Putamen (tissue), 1 donor: Measurements from ENCODE around the gene ZSCAN5B.
"Not testable (repeated sequence)": the region's sequence is repeated elsewhere in the genome, so short reads cannot be mapped to it uniquely, and the experiment has no call there.

ENCODE experiments used
- DNase-seq: peaks from one replicate; pipeline ENCODE4 v3.0.0-alpha.2; 2016; ENCODE audit warnings: low spot score

The ZSCAN5B gene, protein sequence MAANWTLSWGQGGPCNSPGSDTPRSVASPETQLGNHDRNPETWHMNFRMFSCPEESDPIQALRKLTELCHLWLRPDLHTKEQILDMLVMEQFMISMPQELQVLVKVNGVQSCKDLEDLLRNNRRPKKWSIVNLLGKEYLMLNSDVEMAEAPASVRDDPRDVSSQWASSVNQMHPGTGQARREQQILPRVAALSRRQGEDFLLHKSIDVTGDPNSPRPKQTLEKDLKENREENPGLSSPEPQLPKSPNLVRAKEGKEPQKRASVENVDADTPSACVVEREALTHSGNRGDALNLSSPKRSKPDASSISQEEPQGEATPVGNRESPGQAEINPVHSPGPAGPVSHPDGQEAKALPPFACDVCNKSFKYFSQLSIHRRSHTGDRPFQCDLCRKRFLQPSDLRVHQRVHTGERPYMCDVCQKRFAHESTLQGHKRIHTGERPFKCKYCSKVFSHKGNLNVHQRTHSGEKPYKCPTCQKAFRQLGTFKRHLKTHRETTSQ

DNA sequence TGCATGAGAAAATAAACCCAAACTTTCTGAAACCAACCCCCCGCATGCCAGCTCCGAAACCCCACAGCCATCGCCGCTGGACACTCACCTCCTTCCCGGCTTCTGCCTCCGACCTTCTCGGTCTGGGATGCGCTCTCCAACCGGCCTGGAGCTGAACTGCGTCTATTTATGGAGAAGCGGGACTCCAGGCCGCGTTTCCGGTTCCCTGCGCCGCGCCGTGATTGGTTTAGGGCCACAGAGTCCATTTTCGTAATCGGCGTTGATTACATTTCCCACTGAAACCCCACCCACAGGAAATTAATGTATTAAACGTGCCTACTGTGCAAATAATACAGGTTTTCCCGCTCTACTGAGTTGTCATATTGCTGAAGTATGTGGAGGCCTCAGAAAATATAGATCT is at the start of gene ZSCAN5B:
ZSCAN5B (minus strand) TSS at position 138 of the 400 bp plus-strand sequence. CDS start 4,731 bp downstream, outside the sequence.
- DNase-seq: not testable (repeated sequence)

DNA sequence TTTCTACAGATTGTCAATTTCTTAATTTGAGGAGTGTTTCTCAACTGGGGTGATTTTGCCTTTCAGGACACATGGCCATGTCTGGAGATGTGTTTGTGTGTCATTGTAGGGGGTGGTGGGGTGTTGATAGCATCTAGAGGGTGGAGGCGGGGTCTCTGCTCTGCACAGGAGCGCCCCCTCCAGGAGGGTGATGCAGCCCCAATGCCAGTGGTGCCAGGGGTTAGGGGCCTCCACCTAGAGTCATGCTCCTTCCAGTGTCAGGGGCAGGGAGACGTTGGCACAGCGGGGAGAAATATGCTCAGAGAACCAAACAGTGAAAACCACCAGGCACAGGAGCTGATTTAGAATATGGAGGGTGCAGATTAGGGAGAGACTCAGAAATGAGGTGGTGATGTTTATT is 48.2 kb upstream of the ZSCAN5B start:
- DNase-seq: not testable (repeated sequence)

DNA sequence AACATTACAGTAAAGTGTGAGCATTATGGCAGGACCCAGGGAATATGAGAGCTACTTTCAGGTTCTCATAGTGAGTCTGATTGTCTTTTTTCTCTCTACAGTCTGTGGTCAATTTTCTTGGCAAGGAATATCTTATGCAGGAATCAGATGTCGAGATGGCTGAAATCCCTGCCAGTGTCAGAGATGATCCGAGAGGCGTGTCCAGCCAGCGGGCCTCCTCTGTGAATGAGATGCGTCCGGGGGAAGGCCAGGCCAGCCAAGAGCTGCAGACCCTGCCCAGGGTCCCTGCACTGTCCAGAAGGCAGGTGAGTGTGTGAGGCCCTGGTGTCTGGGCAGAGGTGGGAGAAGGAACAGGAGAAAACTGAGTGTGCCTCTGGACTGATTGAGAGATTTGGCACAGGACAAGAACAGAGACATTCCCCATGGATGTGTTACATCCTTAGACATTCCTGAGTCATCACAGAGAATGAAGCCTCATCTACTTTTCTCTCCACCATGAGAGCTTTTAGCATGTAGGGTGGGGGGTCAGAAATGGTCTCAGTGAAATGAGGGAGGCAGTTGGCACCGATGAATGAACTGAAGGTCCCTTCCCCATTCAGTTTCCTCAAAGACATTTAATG is 47.6 kb upstream of the ZSCAN5B start:
- DNase-seq: no peak

DNA sequence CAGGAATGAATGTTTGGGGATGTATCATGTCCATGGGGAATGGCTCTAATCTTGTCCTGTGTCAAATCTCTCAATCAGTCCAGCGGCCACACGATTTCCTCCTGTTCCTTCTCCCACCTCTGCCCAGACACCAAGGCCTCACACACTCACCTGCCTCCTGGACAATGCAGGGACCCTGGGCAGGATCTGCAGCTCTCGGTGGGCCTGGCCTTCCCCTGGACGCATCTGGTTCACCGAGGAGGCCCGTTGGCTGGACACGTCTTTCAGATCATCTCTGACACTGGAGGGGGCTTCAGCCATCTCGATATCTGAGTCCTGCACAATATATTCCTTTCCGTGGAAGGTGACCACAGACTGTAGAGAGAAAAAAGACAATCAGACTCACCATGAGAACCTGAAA is 25.9 kb upstream of the ZSCAN5B start:
- no peak for DNase-seq

DNA sequence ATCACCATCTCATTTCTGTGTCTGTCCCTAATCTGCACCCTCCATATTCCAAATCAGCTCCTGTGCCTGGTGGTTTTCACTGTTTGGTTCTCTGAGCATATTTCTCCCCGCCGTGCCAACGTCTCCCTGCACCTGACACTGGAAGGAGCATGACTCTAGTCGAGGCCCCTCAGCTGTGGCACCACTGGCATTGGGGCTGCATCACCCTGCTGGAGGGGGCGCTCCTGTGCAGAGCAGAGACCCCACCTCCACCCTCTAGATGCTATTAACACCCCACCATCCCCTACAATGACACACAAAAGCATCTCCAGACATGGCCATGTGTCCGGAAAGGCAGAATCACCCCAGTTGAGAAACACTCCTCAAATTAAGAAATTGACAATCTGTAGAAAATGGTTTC is 25.3 kb upstream of the ZSCAN5B start:
- DNase-seq: no peak

DNA sequence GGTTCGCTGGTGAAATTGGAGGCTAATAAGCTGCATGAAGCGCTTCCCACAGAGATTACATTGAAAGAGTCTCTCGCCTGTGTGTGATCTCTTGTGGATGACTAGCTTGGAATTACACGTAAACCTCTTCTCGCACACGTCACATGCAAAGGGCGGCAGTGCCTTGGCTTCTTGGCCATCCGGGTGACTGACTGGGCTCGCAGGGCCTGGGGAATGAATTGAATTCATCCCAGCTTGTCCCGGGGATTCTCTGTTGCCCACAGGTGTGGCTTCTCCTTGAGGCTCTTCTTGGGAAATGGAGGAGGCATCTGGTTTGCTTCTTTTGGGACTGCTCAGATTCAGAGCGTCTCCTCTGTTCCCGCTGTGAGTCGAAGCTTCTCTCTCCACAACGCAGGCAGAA is 24.3 kb upstream of the ZSCAN5B start:
- no peak for DNase-seq

DNA sequence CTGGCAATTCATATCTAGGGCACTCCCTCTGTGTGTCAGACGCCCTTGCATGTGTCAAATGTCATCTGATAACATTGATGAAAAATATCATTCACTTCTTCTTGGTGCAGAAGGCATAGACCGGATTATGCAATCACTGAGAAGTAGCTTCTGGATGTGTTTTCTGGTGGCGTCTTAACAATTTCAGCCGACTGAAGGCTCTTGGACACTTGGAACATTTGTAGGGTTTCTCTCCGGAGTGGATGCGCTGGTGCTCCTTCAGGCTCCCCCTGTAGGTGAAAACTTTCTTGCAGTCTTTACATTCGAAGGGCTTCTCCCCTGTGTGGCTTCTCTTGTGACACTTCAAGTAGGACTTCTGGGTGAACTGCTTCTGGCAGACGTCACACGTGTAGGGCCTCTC is 23.9 kb upstream of the ZSCAN5B start:
- not testable (repeated sequence) for DNase-seq

DNA sequence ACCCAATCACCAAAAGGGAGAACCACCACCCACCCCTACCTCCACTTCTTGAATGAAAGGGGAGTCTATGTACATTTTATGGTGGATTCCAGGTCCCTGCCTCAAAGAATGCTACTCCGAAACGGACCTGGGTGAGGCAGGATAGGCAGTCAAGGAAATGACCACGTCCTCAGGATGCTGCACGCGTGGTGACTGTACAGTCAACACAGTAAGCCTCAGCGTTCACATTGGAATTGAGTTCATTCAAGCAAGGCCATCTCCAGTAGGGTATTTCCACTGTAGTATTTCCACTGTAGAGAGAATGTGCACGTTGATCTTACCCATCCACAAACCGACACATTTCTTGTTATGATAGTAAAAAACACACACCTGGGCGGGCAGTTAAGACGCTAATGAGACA is 21.4 kb upstream of the ZSCAN5B start:
- no peak for DNase-seq

DNA sequence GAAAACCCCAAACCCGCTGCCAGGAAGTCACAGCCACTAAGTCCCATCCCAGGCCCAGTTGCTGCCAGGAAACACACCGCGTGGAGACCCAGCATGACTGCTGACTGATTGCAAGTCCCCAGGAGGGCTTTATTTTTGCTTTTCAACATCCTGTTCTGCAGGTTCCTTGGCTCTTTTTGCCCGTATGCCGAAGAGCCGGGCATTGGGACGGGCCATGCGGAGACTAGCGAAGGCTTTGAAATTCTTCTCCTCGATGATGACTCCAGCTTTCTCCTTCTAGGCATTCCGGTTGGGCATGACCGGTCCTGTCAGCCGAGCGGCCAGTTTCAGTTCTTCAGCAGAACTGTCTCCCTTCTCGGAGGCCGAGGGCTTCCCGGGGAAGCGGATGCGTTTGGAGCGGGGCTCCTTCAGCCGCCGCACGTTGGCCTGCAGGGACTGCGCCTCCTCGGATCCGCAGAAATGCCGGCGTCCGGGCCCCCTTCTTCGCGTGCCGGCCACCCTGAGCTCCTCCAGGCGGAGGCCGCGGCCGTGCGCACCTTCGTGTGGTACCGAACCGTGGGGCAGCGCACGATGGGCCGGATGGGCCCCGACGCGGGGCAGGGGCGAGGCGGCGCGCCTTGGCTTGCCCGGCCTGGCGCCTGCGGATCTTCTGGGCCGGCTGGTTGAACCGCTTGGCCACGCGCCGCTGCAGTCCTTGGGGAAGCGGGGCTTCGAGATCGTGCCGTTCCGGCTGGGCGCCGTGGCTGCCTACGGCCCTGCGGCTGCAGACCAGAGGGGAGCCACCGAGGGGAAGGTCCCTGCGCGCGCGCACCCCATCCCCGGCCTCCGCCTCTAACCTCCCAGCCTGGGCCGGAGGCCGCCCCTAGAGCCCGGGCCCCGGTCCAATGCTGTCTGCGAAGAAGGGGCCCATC is 19.7 kb upstream of the ZSCAN5B start:
- no peak for DNase-seq

DNA sequence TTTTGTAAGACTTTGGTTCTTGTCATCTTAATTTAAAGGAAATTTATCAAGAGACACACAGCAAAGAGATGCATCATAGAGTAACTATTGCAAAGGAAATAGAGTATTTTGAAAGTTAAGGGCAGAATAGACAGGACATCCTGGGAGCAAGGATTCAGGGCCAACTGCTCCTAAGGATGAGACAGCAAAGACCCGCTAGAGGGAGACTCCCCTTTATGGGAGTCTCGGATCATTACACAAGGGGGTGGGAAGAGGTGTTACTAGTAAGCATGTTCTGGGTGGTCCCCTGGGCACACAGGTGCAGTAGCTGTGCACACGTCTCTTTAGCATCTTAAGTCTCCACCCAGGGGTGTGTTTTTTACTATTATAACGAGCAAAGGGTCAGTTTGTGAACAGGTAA is 14.1 kb upstream of the ZSCAN5B start:
- DNase-seq: no peak

DNA sequence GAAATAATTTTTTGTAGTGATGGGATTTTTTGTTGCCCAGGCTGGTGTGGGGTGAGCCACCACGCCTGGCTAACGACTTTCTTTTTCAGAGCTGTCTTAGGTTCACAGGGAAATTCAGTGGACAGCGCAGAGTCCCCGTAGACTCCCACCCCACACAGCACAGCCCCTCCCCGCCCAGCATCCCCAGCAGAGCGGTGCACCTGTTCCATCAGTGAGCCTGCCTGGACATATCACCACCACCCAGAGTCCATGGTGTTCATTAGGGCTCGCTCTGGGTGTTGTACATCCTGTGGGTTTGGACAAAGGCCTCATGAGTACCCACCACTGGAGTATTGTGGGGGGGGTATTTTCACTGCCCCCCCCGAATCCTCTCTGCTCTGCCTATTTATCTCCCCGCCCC is 12.5 kb upstream of the ZSCAN5B start:
- DNase-seq: not testable (repeated sequence)

DNA sequence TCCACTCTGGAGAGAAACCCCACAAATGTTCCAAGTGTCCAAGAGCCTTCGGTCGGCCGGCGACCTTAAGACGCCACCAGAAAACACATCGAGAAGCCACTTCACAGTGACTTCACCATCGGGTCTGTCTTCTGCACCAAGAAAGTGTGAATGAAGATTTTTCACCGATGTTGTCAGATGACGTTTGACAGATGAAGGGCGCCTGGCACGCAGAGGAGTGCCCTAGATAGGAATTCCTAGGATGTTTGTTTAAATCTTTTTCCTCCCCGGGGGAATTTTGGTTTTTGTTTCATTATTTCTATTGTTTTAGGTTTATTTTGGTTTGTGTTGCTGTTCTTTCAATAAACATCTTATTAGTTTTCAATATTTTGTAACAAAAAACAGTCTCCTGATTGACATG is 11.5 kb upstream of the ZSCAN5B start:
- DNase-seq: no peak

DNA sequence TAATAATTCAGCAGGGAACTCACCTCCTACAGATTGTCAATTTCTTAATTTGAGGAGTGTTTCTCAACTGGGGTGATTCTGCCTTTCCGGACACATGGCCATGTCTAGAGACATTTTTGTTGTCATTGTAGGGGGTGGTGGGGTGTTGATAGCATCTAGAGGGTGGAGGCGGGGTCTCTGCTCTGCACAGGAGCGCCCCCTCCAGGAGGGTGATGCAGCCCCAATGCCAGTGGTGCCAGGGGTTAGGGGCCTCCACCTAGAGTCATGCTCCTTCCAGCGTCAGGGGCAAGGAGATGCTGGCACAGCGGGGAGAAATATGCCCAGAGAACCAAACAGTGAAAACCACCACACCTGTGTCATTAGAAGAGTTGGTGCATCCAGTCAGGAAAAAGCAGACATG is 10.0 kb upstream of the ZSCAN5B start:
- DNase-seq: not testable (repeated sequence)

DNA sequence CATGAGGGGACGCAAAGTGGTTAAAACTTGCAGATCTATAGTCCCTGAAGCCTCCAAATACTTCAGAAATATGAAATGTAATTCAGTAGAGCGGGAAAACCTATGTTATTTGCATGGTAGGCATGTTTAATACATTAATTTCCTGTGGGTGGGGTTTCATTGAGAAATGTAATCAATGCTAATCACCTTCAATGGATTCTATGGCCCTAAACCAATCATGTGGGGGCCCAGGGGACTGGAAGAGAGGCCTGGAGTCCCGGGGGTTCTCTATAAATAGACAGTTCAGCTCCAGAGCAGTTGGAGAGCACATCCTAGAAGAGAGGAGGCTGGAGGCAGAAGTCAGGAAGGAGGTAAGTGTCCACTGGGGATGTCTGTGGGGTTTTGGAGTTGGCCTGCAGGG is 4.4 kb upstream of the ZSCAN5B start, which contains the start of gene ZSCAN5C:
ZSCAN5C (plus strand) TSS at position 301 of the 400 bp plus-strand sequence. CDS start 3,641 bp downstream, outside the sequence.
- no peak for DNase-seq

DNA sequence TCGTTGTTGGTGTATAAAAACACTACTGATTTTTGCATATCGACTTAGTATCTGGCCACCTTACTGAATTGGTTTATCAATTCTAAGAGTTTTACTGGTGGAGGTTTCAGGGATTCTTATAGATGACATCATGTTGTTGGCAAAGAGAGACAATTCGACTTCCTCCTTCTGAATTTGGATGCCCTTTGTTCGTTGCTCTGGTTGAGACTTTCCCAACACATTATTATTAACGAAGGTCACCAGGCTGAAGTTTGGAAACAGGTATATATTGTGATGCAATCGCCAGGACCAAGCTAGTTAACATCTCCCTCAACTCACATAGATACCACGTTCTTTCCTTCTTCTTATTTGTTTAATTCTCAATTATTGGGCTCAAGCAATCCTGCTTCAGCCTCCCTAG is 2.1 kb upstream of the ZSCAN5B start:
- no peak for DNase-seq

DNA sequence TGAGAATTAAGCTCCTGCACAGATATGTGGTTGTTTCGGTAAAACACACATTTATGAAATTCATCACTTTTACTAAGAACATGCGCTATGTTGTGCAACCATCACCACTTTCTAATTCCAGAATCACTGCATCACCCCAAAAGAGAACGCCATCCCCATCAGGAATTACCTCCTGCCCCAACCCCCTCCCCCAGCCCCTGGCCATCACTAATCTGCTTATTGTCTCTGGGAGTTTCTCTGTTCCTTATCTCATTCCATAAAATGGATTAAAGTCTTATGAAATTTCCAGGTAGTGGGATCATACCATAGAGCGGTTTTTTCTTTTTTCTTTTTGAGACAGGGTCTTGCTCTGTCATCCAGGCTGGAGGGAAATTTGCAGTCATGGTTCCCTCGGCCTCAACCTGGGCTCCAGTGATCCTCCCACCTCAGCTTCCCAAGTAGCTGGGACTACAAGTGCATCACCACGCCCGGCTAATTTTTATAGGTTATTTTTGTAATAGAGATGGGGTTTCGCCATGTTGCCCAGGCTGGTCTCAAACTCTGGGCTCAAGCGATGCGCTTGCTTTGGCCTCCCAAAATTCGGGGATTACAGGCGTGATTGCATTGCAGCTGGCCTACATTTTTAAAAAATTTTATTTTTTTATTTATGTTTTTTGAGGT is 3.5 kb downstream of the ZSCAN5B start:
- DNase-seq: no peak

DNA sequence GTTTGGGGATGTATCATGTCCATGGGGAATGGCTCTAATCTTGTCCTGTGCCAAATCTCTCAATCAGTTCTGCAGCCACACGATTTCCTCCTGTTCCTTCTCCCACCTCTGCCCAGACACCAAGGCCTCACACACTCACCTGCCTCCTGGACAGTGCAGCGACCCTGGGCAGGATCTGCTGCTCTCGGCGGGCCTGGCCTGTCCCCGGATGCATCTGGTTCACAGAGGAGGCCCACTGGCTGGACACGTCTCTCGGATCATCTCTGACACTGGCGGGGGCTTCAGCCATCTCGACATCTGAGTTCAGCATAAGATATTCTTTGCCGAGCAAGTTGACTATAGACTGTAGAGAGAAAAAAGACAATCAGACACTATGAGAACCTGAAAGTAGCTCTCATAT is 5.9 kb downstream of the ZSCAN5B start:
- DNase-seq: no peak

DNA sequence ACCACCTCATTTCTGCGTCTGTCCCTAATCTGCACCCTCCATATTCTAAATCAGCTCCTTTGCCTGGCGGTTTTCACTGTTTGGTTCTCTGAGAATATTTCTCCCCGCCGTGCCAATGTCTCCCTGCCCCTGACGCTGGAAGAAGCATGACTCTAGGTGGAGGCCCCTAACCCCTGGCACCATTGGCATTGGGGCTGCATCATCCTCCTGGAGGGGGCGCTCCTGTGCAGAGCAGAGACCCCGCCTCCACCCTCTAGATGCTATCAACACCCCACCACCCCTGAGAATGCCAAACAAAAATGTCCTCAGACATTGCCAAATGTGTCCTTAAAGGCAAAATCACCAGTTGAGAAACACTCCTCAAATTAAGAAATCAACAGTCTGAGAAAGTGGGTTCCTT is 6.5 kb downstream of the ZSCAN5B start:
- no peak for DNase-seq

DNA sequence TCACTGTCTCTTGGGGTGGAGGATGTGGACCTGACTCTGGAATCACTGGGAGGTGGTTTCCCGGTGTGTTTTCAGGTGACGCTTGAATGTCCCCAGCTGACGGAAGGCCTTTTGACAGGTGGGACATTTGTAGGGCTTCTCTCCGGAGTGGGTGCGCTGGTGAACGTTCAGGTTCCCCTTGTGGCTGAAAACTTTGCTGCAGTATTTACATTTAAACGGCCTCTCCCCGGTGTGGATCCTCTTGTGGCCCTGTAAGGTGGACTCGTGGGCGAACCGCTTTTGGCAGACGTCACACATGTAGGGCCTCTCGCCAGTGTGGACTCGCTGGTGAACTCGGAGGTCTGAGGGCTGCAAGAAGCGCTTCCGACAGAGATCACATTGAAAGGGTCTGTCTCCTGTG is 7.8 kb downstream of the ZSCAN5B start:
- no peak for DNase-seq

DNA sequence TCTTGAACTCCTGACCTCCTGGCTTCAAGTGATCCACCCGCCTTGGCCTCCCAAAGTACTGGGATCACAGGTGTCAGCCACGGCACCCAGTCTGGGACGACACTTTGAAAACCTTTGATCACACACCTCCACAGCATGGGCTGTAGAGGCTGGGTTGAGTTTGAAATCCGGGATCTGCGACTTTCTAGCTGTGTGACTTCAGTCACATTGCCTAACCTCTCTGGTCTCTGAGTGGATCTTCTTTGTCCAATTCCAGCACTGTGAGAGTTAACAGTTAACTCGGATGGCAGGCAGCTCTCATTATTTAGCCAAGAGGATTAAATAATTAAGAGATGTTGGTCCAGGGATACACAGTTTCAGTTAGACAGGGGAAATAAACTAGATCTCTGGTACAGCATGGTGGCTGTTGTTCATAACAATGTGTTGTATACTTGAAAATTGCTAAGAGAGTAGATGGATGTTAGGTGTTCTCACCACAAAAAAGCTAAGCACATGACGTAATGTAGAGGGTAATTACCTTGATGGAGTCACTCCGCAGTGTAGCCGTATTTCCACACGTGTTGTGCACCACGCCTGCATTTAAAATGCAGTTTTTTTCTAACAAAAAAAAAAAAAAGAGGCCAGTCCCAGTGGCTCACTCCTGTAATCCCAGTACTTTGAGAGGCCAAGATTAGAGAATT is 19.9 kb downstream of the ZSCAN5B start:
- DNase-seq: no peak

DNA sequence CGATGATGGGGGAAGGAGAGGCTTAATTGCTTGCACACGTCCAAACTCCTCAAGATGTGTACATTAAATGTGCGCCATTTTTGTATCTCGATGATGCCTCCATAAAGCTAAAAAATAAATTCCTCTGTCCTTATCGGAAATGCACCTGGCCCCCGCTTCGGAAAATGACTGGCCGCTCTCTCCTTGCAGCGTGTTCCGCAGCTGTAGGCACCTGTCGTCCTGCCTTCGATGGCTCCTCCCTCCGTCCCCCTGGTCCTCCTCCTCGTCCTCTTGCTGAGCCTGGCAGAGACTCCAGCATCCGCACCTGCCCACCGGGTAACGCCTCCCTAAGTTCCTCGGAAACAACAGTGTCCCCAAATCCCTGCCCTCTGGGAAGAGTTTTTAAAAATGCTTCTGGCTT is 20.7 kb downstream of the ZSCAN5B start:
- no peak for DNase-seq
